GM12878 (cell line): ENCODE measurements around the gene KIAA1586.

ENCODE experiments used
- CTCF ChIP-seq, 3 experiments: IDR thresholded peaks in 2 of 3; conservative IDR thresholded peaks in 1 of 3; 2 replicates each; pipeline ENCODE4 v1.5.1; 2011; ENCODE audit warnings: low read depth in 3 of 3, low read length in 3 of 3, mild to moderate bottlenecking in 3 of 3, control low read depth in 2 of 3, moderate library complexity in 2 of 3, inconsistent platforms in 1 of 3, mixed read lengths in 1 of 3; ENCODE audit not compliant: control insufficient read depth in 2 of 3, insufficient read depth in 1 of 3; ENCODE audit errors: extremely low read depth in 1 of 3
- EP300 ChIP-seq, 2 experiments: fragments of 150-350 bp in 1 of 2; IDR thresholded peaks; 2 replicates each; pipeline ENCODE4 v1.6.1; 2011 to 2012; ENCODE audit warnings: low read depth in 2 of 2, low read length in 2 of 2, borderline replicate concordance in 1 of 2, improper control_type of control experiment in 1 of 2, inconsistent platforms in 1 of 2; ENCODE audit not compliant: control insufficient read depth in 1 of 2

- TF ChIP-seq CTCF (IDR thresholded peaks at IDR 0.05 in 2 of 3, conservative IDR thresholded peaks at IDR 0.05 in 1 of 3; ENCODE audit: control insufficient read depth in 2 of 3, extremely low read depth in 1 of 3, insufficient read depth in 1 of 3, low read depth in 3 of 3, low read length in 3 of 3) (no peak), EP300 (IDR thresholded peaks at IDR 0.05; ENCODE audit: borderline replicate concordance in 1 of 2, control insufficient read depth in 1 of 2, low read depth in 2 of 2, low read length in 2 of 2) (no peak)
Observed at GRCh38 chr6:57017841-57018240, 28.7 kb upstream of the KIAA1586 start.
